Adipose tissue (tissue), 3 donors: ENCODE measurements around the gene UBALD1. TPM values are rescaled to one million over a fixed set of nuclear protein-coding genes. Genes with fewer than 3 reads are reported as not detected.

ENCODE experiments used
- H3K27ac ChIP-seq: one replicate; pipeline ENCODE4 v1.5.1; 2013; ENCODE audit warnings: low read depth, low read length
- WGBS, 3 donors: extraction: QIAGEN DNeasy Blood & Tissue Kit; methylation state at CpG; one replicate each; pipeline ENCODE4 v1.1.7; 2013; 5-methylcytosine and 5-hydroxymethylcytosine counted together
- polyA plus RNA-seq, 3 donors: library from polyadenylated mRNA; stranded (reverse); fragments of 200-250 nt; gene quantifications; one replicate each; pipeline ENCODE4 v1.2.3, GENCODE V29; 2013
- donor health status: healthy with polysubstance abuse.
- donor health status: Bipolar disorder and iron deficiency.
- donor health status: healthy.

Gene UBALD1
- polyA plus RNA-seq, 3 donors = 12.0 to 34.0 (median 13.2) TPM

DNA sequence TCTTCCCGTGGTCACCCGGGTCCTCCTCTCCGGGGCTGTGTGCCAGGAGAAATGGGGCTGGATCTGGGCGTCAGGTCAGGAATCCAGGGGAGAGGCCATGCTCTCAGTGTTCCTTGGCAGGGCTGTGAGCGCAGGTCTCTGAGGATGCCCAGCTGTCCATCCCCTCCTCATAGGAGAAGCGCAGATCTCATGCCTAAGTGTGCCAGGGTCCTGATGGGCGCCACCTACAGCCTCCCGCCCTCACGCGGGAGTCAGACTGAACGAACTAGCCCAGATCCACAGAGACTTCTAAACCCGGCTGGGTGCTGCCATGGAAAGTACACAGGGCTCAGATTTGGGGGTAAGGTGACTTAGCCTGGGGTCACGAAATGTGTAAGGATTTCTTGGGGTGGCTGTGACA is 34.2 kb upstream of the UBALD1 start:
- H3K27ac ChIP-seq = no peak overlapping the region
- WGBS, 3 donors = 69 to 94% (median 86%) methylated on average over 13 of the region's 13 CpGs

DNA sequence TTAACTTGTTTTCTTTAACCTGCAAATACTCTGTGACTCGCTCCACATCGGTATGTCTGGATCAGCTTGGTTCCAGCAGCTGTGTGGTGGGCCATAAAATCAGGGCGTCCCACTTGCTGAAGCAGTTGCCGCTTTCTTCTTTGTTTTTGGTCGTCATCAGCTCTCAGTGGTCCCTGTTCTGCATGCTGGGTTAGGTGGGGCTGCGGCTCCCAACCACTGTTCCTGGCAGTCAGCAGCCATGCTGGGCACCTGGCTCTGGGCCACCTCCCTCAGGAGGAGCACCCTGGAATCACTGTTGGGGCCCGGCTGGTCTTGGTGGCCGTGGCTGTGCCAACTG is 32.9 kb upstream of the UBALD1 start:
- no peak overlapping the region for H3K27ac ChIP-seq
- 95 to 98% (median 96%) methylated on average over 8 of the region's 8 CpGs for WGBS, 3 donors

DNA sequence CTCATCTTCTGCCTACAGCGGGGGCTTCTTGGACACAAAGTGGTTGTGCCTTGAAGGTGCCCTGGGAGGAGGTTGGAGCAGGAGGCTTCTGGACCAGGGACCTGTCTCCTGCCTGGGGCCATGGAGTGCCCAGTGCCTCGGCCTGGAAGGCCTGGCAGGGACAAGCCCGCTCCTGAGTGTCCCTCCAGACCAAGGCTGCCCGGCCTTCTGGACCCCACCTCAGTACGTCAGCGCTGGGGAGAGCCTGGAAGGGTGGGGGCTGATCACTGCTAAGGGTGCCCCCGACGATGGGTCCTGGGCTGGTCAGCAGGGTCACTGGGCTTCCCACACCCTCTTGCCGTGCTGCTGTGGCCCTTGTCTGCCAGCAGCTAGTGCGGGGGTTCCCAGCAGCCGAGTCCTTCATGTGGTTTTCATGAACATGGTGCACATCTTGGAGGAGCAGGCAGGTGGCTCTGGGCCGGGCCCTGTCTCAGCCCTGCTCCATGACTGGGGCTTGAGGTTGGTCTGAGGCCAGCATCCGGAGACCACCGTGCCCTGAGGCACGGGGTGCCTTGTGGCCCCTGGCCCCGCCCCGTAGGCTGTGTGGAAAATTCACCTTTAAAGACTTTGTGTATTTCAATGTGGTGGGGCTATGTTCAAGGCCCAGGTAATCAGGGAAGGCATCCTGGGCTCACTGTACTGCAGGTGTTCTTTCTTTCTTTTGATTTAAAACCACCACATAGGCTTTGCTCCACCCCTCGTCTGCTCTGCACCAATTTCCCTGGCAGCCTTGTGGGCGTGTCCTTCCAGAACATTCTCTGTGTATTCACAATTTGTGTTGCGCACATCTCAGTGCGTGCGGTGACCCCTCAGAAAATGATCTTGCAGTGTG is 32.3 kb upstream of the UBALD1 start:
- no peak overlapping the region for H3K27ac ChIP-seq
- WGBS, 3 donors = 93 to 96% (median 95%) methylated on average over 22 of the region's 22 CpGs

DNA sequence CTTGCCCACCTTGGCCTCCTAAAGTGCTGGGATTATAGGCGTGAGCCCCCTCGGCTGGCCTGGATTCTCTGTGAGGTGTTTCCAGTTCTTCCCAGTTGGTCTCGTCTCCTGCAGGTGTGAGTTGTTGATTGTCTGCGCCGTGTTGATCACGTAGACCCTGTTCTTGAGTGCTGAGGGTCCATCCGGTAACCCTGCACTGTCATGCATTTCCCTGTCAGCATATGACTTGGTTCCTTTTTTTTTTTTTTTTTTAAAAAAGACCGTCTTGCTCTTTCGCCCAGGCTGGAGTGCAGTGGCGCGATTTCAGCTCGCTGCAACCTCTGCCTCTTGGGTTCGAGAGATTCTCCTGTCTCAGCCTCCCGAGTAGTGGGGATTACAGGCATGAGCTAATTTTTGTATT is 27.2 kb upstream of the UBALD1 start:
- WGBS, 3 donors = 59 to 90% (median 71%) methylated on average over 14 of the region's 14 CpGs
- H3K27ac ChIP-seq = no peak overlapping the region

DNA sequence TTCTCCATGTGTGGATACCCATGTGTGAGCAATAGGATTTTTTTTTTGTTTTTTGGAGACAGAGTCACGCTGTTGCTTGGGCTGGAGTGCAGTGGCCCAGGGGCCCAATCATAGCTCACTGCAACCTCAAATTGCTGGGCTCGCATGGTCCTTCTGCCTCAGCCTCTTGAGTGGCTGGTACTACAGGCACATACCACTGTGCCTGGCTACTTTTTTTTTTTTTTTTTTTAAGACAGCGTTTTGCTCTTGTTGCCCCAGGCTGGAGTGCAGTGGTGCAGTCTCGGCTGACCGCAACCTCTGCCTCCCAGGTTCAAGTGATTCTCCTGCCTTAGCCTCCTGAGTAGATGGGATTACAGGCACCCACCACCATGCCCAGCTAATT is 26.6 kb upstream of the UBALD1 start:
- WGBS, 3 donors = 85 to 89% (median 87%) methylated on average over 5 of the region's 5 CpGs
- H3K27ac ChIP-seq = no peak overlapping the region

DNA sequence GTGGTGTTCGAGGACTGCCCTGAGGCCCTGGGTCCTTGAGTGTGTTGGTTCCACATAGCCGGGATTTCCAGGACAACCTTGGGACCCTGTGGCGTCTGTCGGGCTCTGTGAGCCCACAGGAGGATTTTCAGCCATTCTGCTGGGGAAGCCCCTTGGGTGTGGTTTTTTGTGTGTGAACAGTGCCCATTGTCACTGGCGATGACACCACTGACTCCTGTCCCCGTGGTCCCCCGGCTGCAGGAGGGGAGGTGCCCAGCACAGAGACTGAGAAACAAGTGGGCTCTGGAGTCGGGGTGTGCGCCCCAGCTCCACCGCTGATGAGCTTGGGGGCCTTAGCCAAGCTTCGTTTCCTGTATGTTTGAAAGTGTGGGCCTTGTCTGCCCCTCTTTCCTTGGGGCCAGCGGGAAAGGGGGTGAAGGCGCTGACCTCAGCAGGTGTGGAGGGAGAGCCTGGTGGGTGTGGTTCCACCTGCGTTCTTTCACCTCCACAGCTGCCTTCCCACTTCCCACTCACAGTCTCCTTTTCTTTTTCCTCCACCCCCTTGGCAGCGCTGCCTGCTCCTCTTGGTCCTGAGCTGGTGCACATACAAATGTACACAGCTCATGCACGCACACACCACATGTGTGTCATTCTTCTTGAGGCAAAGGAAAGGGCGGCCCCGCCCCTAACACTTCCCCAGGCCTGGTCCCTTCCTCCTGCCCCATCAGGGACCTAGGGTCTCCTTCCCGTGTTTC is 26.1 kb upstream of the UBALD1 start:
- no peak overlapping the region for H3K27ac ChIP-seq
- 75 to 78% (median 77%) methylated on average over 19 of the region's 19 CpGs for WGBS, 3 donors

DNA sequence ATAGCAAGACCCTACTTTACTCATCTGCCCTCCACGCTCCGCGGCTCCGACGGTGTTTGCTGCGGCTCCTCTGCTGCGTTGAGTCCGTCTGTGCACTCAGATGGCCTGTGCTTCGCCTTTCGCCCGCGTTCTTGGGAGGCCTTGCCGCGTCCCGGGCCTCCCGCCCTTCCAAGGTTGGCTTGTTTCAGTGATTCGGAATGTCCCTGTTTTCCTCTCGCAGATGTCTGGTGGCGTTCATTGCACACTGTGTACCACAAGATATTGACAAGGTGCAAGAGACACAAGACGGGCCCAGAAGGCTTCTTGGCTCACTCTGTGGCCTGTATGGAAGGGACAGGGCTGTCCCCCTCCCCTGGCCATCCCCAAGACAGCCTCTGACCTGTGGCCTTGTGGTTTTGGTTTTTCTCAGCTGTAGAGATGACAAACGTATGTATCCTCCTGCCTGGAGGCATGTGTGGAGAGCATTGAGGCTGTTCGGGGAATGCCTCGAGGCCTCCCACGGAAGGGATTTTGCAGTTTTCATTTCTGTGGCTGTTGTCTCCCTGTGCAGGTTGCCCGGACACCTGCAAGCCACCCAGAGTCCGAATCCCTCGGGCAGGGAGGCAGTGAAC is 25.3 kb upstream of the UBALD1 start:
- 84 to 88% (median 88%) methylated on average over 27 of the region's 27 CpGs for WGBS, 3 donors
- no peak overlapping the region for H3K27ac ChIP-seq

DNA sequence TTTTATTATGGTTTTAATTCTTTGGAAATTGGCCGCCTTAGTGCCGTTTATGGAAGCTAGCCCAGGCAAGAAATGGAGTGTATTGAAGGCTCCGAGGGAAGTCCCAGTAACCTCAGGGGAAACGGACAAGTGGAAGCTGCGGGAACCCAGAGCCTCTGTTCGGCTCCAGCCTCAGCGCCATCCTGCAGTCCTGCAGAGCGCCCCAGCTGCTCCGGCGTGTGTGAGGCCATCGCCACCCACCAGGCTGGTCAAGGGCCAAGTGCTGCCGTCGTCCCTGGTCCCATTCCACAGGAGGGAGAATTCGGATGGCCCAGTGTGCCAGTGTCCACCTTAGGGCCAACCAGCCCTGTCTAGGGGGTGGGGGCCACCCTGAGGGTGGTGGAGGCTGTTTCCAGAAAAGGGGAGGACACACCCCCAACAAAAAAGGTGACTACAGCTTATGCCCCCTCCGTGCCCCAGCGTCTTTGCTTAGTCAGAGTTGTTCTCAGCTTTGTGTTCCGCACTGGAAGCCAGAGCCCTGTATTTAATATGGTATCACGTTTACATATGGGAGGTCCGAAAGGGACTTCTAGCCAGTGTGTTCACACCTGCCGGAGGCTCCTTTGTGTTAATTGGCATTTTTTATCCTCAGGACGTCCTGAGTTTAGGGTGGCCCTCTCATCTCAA is 22.9 kb upstream of the UBALD1 start:
- 69 to 77% (median 74%) methylated on average over 21 of the region's 21 CpGs for WGBS, 3 donors
- H3K27ac ChIP-seq = no peak overlapping the region

DNA sequence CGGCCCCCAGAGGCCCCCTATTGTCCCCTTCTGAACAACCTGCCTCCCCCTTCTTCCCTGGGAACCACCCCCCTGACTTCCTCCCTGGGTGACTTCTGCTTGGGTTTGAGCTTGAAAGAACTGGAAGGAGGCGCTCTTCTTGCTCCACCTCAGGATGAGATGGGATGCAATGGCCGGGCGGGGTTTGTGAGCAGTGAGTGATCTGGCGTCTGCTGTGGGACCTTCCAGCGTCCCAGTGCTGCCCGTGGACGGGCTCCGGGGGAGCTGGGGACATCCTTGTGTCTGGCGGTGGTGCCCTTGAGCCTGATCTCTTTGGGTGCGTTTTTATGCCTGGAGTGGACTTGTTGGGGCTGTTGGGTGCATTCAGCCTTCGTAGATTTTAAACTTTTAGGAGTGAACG is 21.5 kb upstream of the UBALD1 start:
- WGBS, 3 donors = 85 to 89% (median 88%) methylated on average over 13 of the region's 13 CpGs
- H3K27ac ChIP-seq = no peak overlapping the region

DNA sequence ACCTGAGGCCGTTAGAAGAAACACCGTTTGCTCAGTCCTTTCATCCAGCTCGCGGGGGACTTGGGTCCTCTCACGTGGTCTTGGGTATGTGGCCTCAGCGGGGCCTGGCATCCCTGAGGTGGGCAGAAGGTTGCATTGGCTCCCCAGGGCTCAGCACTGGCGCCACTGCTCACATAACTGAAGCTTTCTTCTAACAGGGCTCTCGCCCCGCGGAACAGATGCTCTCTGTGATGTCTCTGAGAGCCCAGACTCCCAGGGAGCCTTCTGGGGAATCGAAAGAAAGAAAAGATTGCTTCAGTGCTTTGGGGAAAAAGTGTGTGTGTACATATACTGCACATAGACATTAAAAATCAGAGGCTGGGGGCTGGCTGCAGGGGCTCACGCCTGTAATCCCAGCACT is 20.1 kb upstream of the UBALD1 start:
- WGBS, 3 donors = 93 to 95% (median 95%) methylated on average over 12 of the region's 12 CpGs
- no peak overlapping the region for H3K27ac ChIP-seq

DNA sequence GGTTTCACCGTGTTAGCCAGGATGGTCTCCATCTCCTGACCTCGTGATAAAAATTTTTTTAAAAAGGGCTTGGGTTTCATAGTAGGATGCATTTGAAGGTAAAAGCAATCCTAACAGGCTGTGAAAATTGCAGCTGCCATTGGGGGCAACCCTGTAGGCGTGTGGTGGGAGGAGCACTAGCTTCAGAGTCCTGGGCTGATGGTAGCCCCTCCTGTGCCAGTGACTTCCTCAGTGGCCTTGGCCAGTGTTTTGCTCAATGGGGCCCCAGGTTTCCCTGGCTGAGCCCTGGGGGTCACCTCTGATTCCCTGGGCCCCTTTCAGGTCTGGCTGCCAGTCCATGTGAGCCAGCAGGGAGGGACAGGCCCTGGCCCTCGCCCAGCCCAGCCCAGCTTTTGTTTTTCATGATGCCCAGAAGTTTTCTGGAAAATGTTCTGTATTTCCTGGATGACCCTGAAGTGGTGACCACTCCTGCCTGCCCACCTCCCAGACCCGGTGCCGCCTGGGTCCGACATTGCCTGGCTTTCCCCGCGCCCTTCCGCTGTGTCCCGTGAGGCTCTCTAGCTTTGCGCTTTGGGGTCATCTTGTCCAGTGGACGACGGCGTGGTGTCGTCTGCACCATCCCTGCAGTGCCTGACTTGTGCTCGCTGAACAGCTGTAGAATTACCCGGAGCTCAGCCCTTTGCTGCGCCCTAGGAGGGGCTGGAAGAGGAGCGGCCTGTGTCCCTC is 19.4 kb upstream of the UBALD1 start:
- 90 to 94% (median 92%) methylated on average over 20 of the region's 20 CpGs for WGBS, 3 donors
- no peak overlapping the region for H3K27ac ChIP-seq

DNA sequence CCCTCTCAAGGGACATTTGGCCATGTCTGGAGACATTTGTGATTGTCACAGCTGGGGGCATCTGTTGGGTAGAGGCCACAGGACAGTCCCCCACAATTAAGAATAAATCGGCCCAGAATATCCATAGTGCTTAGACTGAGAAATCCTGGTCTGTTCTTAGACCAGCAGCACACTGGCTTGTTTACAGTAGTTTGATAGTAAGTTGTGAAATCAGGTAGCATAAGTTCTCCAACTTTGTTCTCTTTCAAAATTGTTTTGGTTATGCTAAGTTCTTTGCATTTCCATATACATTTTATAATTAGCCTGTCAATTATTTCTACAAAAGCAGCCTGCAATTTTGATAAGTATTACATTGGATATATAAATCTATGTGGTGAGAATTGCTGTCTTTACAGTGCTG is 16.8 kb upstream of the UBALD1 start:
- 98 to 100% (median 100%) methylated on average over 1 of the region's 1 CpG for WGBS, 3 donors
- no peak overlapping the region for H3K27ac ChIP-seq

DNA sequence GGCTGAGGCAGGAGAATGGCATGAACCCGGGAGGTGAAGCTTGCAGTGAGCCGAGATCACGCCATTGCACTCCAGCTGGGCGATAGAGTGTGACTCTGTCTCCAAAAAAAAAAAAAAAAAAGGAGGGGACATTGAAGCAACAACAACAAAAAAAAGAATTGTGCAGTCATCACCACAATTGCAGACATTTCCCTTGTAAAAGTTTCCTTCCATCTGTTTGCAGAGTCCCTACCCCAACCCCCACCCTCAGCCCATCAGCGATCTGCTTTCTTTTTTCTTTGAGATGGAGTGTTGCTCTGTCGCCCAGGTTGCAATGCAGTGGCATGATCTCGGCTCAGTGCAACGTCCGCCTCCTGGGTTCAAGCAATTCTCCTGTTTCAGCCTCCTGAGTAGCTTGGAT is 13.6 kb upstream of the UBALD1 start:
- no peak overlapping the region for H3K27ac ChIP-seq
- WGBS, 3 donors = 73 to 92% (median 74%) methylated on average over 9 of the region's 9 CpGs

DNA sequence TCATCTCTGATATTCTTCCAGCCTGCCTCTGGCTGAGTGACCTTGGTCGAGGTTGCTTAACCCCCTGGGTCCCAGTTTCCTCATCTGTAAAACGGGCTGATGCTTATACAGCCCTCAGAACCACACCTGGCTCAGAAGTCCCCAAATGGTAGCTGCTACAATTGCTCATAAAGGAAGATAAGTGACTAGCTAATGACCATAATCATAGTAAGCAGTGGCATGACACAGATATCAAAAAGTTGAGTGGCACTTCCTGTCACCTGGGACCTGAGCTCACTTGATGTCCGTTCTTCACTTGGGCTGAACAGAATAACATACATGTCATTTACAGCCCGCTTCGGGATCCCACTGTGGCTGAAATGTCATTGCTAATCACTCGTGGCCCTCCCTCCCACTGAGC is 11.7 kb upstream of the UBALD1 start:
- no peak overlapping the region for H3K27ac ChIP-seq
- WGBS, 3 donors = 54 to 71% (median 64%) methylated on average over 6 of the region's 6 CpGs

DNA sequence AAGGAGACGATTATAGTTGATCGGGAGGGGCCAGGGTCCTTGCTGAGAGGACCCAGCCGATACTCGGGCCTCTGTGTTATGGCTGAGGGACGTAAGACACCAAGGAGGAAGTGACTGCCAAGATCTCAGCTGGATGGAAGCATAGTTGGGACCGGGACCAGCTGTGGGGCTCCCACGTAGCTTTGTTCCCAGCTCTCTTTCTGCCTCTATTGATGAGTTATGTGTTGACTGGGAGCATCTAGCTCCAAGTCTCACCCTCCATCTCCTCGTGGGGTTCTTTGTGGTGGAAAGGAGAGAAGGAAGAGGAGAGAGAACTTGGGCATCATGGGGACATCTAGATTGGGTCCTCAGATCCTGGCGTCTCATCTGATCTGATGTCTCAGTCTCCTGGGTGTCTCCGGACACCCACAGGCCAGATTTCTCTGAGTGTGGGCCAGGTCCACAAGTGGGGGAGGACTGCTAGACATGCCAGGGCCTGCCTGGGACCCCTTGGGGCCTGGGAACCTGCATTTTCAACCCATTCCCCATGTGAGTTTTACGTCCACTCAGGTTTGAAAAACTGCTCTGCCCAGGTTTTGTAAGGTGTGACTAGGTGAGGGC is 11.0 kb upstream of the UBALD1 start:
- WGBS, 3 donors = 5 to 9% (median 8%) methylated on average over 11 of the region's 11 CpGs
- peak overlapping the region; percentile 85 for H3K27ac ChIP-seq

DNA sequence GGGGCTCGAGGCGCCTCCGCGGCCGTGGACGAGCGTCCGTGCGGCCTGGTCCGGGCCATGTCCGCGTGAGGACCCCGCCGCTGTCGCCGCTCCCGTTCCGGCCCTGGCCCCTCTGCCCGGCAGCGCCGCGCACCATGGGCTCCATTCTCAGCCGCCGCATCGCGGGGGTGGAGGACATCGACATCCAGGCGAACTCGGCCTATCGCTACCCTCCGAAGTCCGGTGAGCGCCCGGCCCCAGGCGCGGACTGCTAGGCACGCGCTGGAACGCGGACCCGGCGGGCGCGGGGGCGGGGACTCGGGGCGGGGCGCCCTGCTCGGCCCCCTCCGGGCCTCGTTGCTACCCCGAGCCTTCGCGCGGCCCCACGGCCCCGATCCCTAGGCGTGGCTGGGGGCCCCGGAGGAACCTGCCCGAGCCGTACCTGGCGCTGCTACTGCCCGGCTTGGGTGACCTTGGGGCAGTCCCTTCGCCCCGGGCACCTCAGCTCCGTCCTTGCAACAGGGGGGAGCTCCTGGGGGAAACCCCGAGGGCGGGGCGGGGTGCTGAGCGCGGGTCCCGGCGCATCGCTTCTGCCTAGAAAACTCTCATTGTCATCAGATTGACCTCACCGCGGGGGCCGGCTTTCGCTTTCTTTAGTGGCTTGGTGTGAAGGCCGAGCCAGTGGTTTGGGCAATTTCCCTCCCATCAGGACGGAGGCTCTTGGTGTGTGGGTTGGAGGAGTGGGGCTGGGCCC is 10.3 kb upstream of the UBALD1 start:
- H3K27ac ChIP-seq = peak overlapping the region; percentile 85

DNA sequence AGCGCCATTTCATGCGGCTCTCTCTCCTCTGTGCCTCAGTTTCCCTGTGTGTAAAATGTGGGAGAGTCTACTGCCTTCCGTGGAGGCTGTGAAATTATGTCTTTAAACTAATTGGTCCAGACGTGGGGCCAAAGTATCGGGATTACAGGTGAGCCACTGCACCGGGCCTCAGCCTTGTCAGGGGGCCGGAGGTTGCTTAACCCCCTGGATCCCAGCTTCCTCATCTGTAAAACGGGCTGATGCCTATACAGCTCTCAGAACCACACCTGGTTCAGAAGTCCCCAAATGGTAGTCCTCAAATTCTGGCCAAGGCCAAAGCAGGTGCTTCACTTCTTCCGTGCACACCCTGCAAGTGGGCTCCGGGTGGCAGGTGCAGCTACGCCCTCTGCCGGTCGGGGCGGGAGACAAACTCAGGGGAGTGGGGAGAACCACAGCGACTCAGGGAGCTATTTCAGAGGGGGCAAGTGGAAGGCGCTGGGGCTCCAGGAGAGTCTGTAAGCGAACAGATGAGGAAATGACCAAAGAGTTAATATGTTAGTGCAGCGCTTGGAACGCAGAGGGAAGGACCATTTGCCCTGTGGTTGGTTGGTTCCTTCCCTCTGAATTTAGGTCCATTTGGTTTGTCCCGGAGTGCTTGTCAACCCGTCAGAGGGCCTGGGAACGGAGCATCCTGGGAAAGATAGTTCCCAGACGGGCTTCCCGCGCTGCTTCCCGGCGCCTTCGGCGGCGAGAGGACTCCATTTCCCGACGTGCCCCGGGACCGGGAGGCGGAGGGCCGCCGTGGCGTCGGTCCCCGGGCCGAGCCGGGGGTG is 9.5 kb upstream of the UBALD1 start, which contains the start of gene MGRN1:
TSS of gene MGRN1 (plus strand) at position 812 of the 812 bp plus-strand sequence. CDS start 135 bp downstream, outside the sequence.
- peak within 1 kb of the TSS; percentile 85 for H3K27ac ChIP-seq
- 7% methylated on average over 41 to 42 of the region's 42 CpGs for WGBS, 3 donors

More for the DNA sequence above, 10.3 kb upstream of the UBALD1 start:
- WGBS, 3 donors = 0% methylated on average over 68 to 80 of the region's 80 CpGs
